ENCODE measurements around the gene CALU. TPM values are rescaled to one million over a fixed set of nuclear protein-coding genes. Genes with fewer than 3 reads are reported as not detected.

The CALU gene
- total and polyA plus RNA-seq, 2 experiments from 2014 or later: 136 to 179 TPM

- TF ChIP-seq ZNF462 (CRISPR knock-in tag; IDR thresholded peaks at IDR 0.05) (no peak), EZH2phosphoT487 (IDR thresholded peaks at IDR 0.05; ENCODE audit: unreplicated experiment) (no peak), CTCF (conservative IDR thresholded peaks at IDR 0.05; ENCODE audit: low read depth in 2 of 2) (no peak)
Measured at GRCh38 chr7:128812514-128813168, 73.5 kb downstream of the CALU start (continued).

- H3K36me3 ChIP-seq (ENCODE audit: insufficient read depth): 0 out of 2 replicates have a peak, but pooled peaks cover 8% of the 10 kb centered on the region
- Mint-ChIP-seq H3K27me3 (ENCODE audit: insufficient read depth, low read depth, poor library complexity) (peaks cover 3% of the 10 kb centered on the region), H3K36me3 (ENCODE audit: low read depth) (peaks cover 15% of the 10 kb centered on the region), H3K4me3 (no peak overlapping the region), H3K4me1 (peaks cover 8% of the 10 kb centered on the region), H3K9me3 (no peaks in the 10 kb centered on the region), H3K27ac (no peak overlapping the region)
- no peak overlapping the region for H3K4me2 ChIP-seq
- H3K4me1 ChIP-seq (ENCODE audit: insufficient read depth): peaks cover 10% of the 10 kb centered on the region; the same call in 1 of the 2 replicates
- no peaks in the 10 kb centered on the region for H3F3A ChIP-seq (replicated peaks; ENCODE audit: low read depth)
- no peaks in the 10 kb centered on the region for H3K27me3 ChIP-seq (ENCODE audit: insufficient read depth)
- H3K79me2 ChIP-seq (replicated peaks; ENCODE audit: insufficient read depth): no peaks in the 10 kb centered on the region
- H4K20me1 ChIP-seq (replicated peaks; ENCODE audit: insufficient read depth): peaks cover 3% of the 10 kb centered on the region; the same call in 1 of the 2 replicates
- ATAC-seq (no peak), DNase-seq (ENCODE audit: low spot score) (no peak)
- H3K4me3 ChIP-seq: no peak overlapping the region
- H3K27ac ChIP-seq (ENCODE audit: low read depth): no peak overlapping the region
- H2AFZ ChIP-seq: no peak overlapping the region
- no peaks in the 10 kb centered on the region for H3K9me2 ChIP-seq (ENCODE audit: insufficient read depth)
- TF ChIP-seq EZH2 (IDR thresholded peaks at IDR 0.05; ENCODE audit: low read depth, unreplicated experiment): no peak
- TF ChIP-seq REST (IDR thresholded peaks at IDR 0.05; ENCODE audit: unreplicated experiment): no peak
- TF ChIP-seq EZH2phosphoT487 (IDR thresholded peaks at IDR 0.05; ENCODE audit: unreplicated experiment): no peak
- no peak for TF ChIP-seq STAT1 (IDR thresholded peaks at IDR 0.05; ENCODE audit: unreplicated experiment)
- TF ChIP-seq CTCF (conservative IDR thresholded peaks at IDR 0.05; ENCODE audit: low read depth in 2 of 2): no peak
- TF ChIP-seq CREB1 (CRISPR knock-in tag; IDR thresholded peaks at IDR 0.05; ENCODE audit: low read depth): no peak
- TF ChIP-seq ETS1 (IDR thresholded peaks at IDR 0.05): no peak
Measured at GRCh38 chr7:128814499-128814898, 75.3 kb downstream of the CALU start.

Measured in GM23338 (cell line).